Measurements from ENCODE around the gene PPP1R15A.
"Not testable (repeated sequence)": the region's sequence is repeated elsewhere in the genome, so short reads cannot be mapped to it uniquely, and the experiment has no call there.

The PPP1R15A gene

GRCh38 chr19:48918071-48918470 lies 45.9 kb downstream of the PPP1R15A start:
- no peak for DNase-seq

- DNase-seq, result no peak
Observed at GRCh38 chr19:48918801-48919247, 46.6 kb downstream of the PPP1R15A start.

- DNase-seq, result not testable (repeated sequence)
Observed at GRCh38 chr19:48919271-48919670, 47.0 kb downstream of the PPP1R15A start.

GRCh38 chr19:48920949-48921348 lies 48.7 kb downstream of the PPP1R15A start:
- DNase-seq, result no peak

GRCh38 chr19:48921721-48922500 lies 49.7 kb downstream of the PPP1R15A start:
- no peak for DNase-seq

GRCh38 chr19:48922548-48923490 lies 50.6 kb downstream of the PPP1R15A start:
- no peak for DNase-seq

GRCh38 chr19:48925240-48925843 lies 53.1 kb downstream of the PPP1R15A start:
- no peak for DNase-seq
